Activated naive CD4-positive, alpha-beta T cell treated with anti-CD3 and anti-CD28 coated beads for 36 hours (primary cell): Measurements from ENCODE around the gene DLL4. TPM values are rescaled to one million over a fixed set of nuclear protein-coding genes. Genes with fewer than 3 reads are reported as not detected.

ENCODE experiments used
- CTCF ChIA-PET: fragments of 350-600 bp; sonication (Branson Sonifier 250); formaldehyde crosslinking; loops from one replicate; lab custom pipeline; 2021; ENCODE audit warnings: antibody characterized with exemption; lab: Charles Lee
- DNase-seq: peaks from one replicate; pipeline ENCODE4 v3.0.0-alpha.2; 2020
- H3K27ac Mint-ChIP-seq: one replicate; pipeline ENCODE4 v1.8.0; 2021; ENCODE audit warnings: mild to moderate bottlenecking, mixed read lengths
- H3K27me3 Mint-ChIP-seq: one replicate; pipeline ENCODE4 v1.8.0; 2021; ENCODE audit warnings: low read depth, mixed read lengths
- H3K36me3 Mint-ChIP-seq: one replicate; pipeline ENCODE4 v1.8.0; 2021; ENCODE audit warnings: low read depth, mixed read lengths
- H3K4me1 Mint-ChIP-seq: one replicate; pipeline ENCODE4 v1.8.0; 2021; ENCODE audit warnings: low read depth, mixed read lengths
- H3K4me3 Mint-ChIP-seq: one replicate; pipeline ENCODE4 v1.8.0; 2021; ENCODE audit warnings: mild to moderate bottlenecking, moderate library complexity, mixed read lengths
- H3K9me3 Mint-ChIP-seq: one replicate; pipeline ENCODE4 v1.8.0; 2021; ENCODE audit warnings: mixed read lengths
- intact Hi-C: fragments of 100-400 bp; cut with micrococcal nuclease; formaldehyde crosslinking; loops from one replicate; pipeline ENCODE4 v1.15.1; 2023
- total RNA-seq, 2 experiments: library from RNA; stranded (reverse); gene quantifications; one replicate each; pipeline ENCODE4 v1.2.3, GENCODE V29; 2021

DLL4 gene
- total RNA-seq, 2 experiments from 2014 or later, result 0.14 TPM; not detected in 1

DNA sequence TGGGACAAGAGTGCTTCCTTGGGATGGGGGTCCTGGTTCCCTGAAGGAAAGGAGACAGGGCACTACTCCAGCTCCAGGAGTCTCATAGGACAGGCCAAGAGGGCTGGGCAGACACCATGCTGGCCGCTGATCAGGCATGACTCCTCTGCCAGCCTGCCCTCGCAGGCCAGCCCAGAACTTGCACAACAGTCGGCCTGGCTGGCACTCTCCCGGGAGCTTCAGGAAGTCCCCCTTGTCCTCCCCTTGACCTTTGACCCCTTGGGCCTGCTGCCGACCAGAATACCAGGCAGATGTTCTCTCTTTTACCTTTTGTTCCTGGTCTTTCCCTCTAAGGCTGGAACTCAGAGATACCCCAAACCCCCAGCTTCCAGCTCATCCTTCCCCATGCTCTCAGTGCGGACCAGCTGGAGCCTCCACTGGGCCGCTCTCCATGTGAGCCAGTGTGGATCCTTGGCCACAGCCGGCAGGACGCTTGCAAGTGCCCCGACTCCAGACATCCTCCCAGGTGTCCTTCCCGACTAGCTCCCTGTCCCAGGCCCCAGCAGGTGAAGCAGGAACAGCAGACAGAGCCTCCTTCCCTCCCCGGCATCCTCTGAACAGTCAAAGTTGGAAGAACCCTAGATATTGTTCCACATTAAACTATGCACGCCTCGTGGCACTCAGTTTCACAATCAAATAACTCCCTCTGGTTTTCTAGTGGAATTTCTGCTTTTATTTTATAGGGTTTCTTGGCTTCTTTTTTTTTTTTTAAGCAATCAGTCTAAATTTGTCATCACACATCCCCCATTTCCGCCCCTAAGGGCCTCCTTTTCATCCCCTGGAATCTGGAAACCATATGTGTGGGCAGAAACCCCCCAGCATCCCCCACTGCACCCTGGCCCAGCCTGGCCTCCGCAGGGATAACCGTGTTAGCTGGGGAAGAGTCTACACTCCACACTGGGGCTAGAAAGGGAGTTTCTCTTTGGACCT, 19.2 kb upstream of the DLL4 start:
- H3K27me3 Mint-ChIP-seq, result no peaks in the 10 kb centered on the region
- intact Hi-C loops, result loop anchor here (5.0 kb wide), 1 partner anchor 372 kb away; no protein-coding TSS in a partner anchor

DNA sequence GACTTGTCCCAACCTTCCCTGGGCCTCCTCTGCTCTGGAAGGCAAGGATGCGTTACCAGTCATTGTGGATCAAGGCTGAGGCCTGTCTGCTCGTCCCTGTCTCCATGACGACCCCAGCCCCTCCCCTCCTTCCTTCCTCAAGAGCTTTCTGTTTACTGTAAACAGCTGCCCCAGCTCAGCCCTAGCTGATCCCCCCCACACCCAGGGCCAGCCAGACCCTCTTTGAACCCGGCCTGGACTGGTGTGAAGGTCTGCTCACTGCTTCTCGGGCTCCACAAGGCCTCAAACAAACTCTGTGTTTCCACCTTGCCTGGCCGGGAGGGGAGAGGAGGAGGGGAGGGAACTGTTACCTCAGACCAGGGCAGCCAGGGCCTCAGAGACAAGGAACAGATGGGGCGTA, 18.0 kb upstream of the DLL4 start:
- no peak for DNase-seq
- no peaks in the 10 kb centered on the region for H3K36me3 Mint-ChIP-seq
- CTCF ChIA-PET, result interaction anchor here (1.4 kb wide), 1 partner anchor 111 kb away, joined by 3 read pairs; no protein-coding TSS in a partner anchor
- no peaks in the 10 kb centered on the region for H3K27me3 Mint-ChIP-seq
- H3K4me1 Mint-ChIP-seq, result peaks cover 9% of the 10 kb centered on the region
- intact Hi-C loops, result no loop called here
- H3K4me3 Mint-ChIP-seq, result no peak overlapping the region
- H3K9me3 Mint-ChIP-seq, result no peaks in the 10 kb centered on the region
- H3K27ac Mint-ChIP-seq, result no peak overlapping the region

More for the DNA sequence above, 19.2 kb upstream of the DLL4 start:
- Mint-ChIP-seq H3K27ac (no peak overlapping the region), H3K9me3 (no peaks in the 10 kb centered on the region), H3K4me3 (no peak overlapping the region), H3K4me1 (peaks cover 9% of the 10 kb centered on the region), H3K36me3 (no peaks in the 10 kb centered on the region)
- CTCF ChIA-PET, result interaction anchor here (0.6 to 5.2 kb wide), 3 partner anchors 20 to 126 kb away, joined by 3 to 34 read pairs (median 6); partner anchors contain the start of gene DLL4
- DNase-seq, result no peak

DNA sequence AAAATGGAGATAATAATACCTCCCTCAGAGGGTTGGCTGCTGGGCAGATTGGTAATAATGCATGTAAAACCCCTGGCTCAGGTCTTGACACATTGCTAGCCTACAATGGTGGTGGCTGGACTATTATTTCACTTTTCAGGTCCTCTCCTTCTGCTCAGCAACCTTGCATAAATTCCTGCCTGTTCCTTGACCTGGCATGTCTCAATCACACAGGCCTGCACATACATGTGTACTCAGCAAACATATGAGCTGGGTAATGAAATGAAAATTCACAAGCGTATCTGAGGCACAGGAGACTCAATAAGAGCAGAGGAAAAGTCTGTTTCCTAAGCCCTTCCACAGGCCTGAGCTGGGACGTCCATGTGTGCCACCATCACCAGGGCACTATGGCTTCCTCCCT, 17.4 kb upstream of the DLL4 start:
- Mint-ChIP-seq H3K9me3 (no peaks in the 10 kb centered on the region), H3K27me3 (no peaks in the 10 kb centered on the region), H3K36me3 (no peaks in the 10 kb centered on the region), H3K4me3 (no peak overlapping the region), H3K4me1 (peaks cover 9% of the 10 kb centered on the region), H3K27ac (no peak overlapping the region)
- intact Hi-C loops, result no loop called here
- DNase-seq, result no peak
- CTCF ChIA-PET, result interaction anchor here (0.6 to 1.4 kb wide), 4 partner anchors 19 to 389 kb away, joined by 3 to 4 read pairs (median 3); no protein-coding TSS in a partner anchor

DNA sequence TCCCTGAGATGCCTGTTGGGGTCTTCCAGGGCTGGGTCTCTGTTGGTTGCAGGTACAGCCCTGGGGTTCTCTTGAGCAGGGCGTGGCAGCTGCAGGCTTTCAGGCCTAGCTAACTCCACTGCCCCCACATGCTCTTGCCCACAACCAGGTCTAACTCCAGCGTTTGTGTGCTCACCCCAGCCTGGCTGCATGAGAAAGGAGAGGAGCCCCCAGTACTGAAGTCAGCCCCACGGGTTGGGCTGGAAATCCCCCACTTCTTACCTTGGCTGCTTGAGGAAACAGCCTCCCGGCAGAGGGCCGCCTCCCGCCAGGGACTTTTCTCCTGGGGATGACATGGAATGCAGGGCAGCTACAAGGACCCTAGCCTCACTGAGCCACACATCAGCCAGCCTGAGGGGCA, 16.7 kb upstream of the DLL4 start:
- Mint-ChIP-seq H3K27ac (no peak overlapping the region), H3K4me1 (peaks cover 5% of the 10 kb centered on the region), H3K4me3 (no peak overlapping the region), H3K9me3 (no peaks in the 10 kb centered on the region), H3K27me3 (no peaks in the 10 kb centered on the region), H3K36me3 (no peaks in the 10 kb centered on the region)
- CTCF ChIA-PET, result interaction anchor here (1.4 kb wide), 2 partner anchors 18 to 110 kb away, joined by 3 read pairs; no protein-coding TSS in a partner anchor
- no peak for DNase-seq
- intact Hi-C loops, result no loop called here

DNA sequence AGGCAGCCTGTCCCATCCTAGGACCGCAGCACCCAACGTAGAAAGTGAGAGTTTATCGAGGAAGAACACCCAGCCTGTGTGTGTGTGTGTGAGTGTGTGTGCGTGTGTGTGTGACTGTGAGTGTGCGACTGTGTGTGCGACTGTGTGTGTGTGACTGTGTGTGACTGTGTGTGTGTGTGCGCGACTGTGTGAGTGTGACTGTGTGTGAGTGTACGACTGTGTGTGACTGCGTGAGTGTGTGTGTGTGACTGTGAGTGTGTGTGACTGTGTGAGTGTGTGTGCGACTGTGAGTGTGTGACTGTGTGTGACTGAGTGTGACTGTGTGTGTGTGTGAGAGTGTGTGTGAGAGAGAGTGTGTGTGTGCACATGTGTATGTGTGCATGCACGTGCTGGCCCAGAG, 15.1 kb upstream of the DLL4 start:
- Mint-ChIP-seq H3K4me3 (no peak overlapping the region), H3K4me1 (no peaks in the 10 kb centered on the region), H3K27ac (no peak overlapping the region), H3K27me3 (no peaks in the 10 kb centered on the region), H3K36me3 (no peaks in the 10 kb centered on the region), H3K9me3 (no peaks in the 10 kb centered on the region)
- intact Hi-C loops, result no loop called here
- CTCF ChIA-PET, result interaction anchor here (1.0 kb wide), 1 partner anchor 28 kb away, joined by 3 read pairs; no protein-coding TSS in a partner anchor
- no peak for DNase-seq

DNA sequence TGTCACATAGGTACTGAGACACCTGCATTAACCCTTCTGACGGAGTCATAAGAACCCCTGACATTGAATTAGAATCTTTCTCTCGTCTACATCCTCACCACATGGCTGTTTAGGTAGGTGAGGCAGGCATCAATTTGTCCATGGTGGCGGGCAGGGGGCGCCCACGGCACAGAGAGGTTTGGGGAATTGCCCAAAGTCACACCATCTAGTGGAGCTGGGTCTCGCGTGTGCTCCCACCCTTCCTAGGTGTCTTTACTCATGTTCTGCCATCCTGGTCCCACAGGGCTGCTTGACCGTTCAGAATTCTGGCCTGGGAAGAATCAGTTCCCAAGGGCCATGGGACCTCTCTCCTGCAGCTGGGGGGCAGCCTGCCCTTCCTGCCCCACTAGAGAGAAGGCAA, 14.7 kb upstream of the DLL4 start:
- Mint-ChIP-seq H3K36me3 (no peaks in the 10 kb centered on the region), H3K27ac (no peak overlapping the region), H3K4me3 (no peak overlapping the region), H3K27me3 (no peaks in the 10 kb centered on the region), H3K4me1 (no peaks in the 10 kb centered on the region), H3K9me3 (no peaks in the 10 kb centered on the region)
- CTCF ChIA-PET, result interaction anchor here (0.5 to 1.0 kb wide), 3 partner anchors 10 to 270 kb away, joined by 3 read pairs; no protein-coding TSS in a partner anchor
- DNase-seq, result no peak
- intact Hi-C loops, result no loop called here

DNA sequence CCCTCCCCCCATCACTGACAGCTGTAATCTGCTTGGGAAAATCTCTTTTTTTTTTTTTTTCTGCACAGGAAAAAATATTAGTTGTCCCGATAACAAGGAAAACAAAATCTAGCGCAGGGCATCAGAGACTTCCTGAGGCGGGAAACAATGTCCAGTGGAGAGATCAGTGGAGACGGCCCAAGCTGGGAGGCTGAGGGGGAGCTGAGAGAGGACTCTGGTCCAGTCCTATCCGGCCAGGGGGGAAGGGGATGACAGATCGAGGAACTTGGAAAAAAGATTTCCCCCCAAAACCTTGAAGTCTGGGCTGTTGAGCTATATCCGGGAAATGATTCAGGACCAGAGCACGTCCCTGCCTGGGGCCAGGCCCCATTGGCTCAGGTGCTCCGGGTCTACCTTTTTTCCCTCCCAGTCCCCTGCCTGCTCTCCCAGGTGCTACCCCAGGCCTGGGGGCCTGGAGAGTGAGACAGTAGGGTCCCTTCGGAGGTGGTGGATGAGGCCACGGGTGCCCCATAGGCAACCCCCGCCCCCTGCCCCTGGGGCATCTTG, 14.0 kb upstream of the DLL4 start:
- no peak for DNase-seq
- Mint-ChIP-seq H3K4me3 (no peak overlapping the region), H3K9me3 (no peaks in the 10 kb centered on the region), H3K4me1 (no peaks in the 10 kb centered on the region), H3K27ac (no peak overlapping the region), H3K36me3 (no peaks in the 10 kb centered on the region), H3K27me3 (no peaks in the 10 kb centered on the region)
- intact Hi-C loops, result no loop called here
- CTCF ChIA-PET, result interaction anchor here (0.5 to 1.6 kb wide), 8 partner anchors 10 to 408 kb away, joined by 3 to 6 read pairs (median 3); no protein-coding TSS in a partner anchor

DNA sequence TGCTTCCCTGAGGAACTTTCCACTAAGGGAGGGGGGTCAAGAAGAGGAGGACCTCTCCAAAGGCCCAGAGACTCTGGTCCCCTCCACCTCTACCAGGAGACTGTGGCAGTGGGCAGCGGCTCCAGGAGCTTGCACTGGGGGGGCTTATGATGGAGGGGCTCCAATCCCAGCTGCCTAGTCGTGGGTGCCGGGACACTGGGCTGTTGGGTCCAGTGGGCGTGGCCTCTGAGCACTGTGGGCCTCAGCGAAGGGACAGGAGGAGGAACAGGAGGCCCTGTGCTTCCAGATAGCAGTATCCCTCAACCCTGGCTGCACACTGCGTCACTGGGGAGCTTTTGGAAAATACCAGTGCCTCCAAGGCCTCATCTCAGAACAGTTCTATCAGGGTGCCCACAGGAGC, 13.5 kb upstream of the DLL4 start:
- Mint-ChIP-seq H3K27ac (no peak overlapping the region), H3K4me3 (no peak overlapping the region), H3K36me3 (no peaks in the 10 kb centered on the region), H3K27me3 (no peaks in the 10 kb centered on the region), H3K4me1 (no peaks in the 10 kb centered on the region), H3K9me3 (no peaks in the 10 kb centered on the region)
- CTCF ChIA-PET, result interaction anchor here (0.6 to 2.5 kb wide), 5 partner anchors 9 to 227 kb away, joined by 3 to 13 read pairs (median 4); no protein-coding TSS in a partner anchor
- intact Hi-C loops, result no loop called here
- DNase-seq, result no peak

DNA sequence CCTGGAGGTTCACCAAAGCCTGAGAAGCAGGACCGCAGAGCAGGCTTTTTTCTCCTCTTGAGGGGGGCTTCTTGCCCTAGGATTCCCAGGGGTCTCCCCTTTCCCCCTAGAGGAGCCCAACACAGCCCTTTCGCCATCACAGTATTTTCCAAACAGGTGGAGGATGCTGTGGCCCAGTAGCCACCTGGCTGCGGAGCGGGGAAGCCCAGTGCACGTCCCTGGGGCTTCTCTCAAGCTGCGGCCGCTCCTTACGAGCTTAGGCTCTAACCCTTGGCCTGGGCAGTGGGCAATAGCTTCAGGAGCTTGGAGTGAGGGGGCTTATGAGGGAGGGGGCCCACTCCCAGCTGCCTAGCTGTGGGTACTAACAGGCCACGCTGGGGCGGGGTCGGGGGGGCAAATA, 11.6 kb upstream of the DLL4 start:
- no peaks in the 10 kb centered on the region for H3K27me3 Mint-ChIP-seq
- H3K36me3 Mint-ChIP-seq, result no peaks in the 10 kb centered on the region
- intact Hi-C loops, result no loop called here
- H3K4me3 Mint-ChIP-seq, result no peak overlapping the region
- no peaks in the 10 kb centered on the region for H3K4me1 Mint-ChIP-seq
- H3K9me3 Mint-ChIP-seq, result no peaks in the 10 kb centered on the region
- CTCF ChIA-PET, result interaction anchor here (0.6 to 2.5 kb wide), 4 partner anchors 11 to 25 kb away, joined by 3 to 13 read pairs (median 4); no protein-coding TSS in a partner anchor
- DNase-seq, result no peak
- H3K27ac Mint-ChIP-seq, result no peak overlapping the region

DNA sequence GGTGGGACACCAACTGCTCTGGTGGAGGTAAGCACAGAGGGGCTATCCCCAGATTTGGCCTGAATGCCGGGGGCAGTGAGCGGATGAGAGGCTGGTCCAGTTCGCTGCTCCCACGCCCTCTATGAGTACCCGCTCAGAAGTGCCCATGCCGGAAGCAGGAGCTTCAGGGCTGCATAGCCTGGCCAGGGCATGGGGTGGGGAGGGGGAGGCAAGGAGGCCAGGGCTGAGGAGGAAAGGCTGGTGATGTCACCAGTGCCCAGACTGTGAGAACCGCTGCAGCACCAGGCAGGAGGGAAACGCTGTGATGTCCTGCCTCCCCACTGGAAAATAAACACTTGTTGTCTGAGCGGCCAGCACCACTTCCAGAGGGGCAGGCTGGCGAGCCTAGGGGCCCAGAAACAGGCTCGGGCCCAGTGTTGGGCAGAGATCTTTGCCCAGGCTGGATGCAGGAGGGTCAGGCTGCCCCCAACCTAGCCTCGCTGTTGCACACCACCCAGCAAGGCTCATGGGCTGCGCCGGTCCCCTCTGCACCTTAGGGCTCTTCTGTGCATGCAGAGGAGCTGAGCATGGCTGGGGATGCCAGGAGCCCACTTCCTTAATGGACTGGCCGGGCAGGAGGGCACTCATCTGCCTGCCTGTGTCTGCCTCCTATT, 10.9 kb upstream of the DLL4 start:
- Mint-ChIP-seq H3K9me3 (no peaks in the 10 kb centered on the region), H3K4me3 (no peak overlapping the region), H3K27ac (no peak overlapping the region), H3K4me1 (no peaks in the 10 kb centered on the region), H3K27me3 (no peaks in the 10 kb centered on the region), H3K36me3 (no peaks in the 10 kb centered on the region)
- CTCF ChIA-PET, result interaction anchor here (0.6 to 2.5 kb wide), 5 partner anchors 11 to 24 kb away, joined by 3 to 13 read pairs (median 4); no protein-coding TSS in a partner anchor
- intact Hi-C loops, result no loop called here
- no peak for DNase-seq

DNA sequence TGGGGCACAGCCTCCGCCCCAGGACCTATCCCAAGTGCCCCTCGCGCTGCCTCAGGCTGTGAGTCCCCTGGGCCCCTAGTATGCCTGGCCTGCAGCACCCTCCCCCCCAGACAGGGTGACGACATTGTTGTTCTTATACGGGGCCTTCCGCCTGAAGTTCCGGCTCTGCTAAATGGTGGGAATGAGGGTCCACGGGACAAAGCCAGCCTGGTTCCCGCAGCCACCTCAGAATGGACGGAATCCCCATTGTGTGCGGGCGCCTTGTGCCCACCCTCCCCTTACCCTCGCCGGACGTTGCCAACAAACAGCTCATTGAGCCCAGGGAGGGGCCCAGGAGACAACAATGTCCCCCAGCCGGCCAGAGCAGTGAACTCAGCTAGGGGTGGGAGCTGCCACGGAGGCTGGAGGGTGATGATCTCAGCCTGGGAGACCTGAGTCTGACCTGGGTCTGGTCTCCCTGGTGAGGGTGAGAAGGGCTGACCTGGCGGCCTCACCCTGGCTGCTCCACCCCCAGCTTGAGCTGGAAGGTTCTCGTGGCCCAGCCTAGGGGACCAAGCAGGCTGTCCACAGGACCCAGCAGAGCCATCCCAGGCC, 10.2 kb upstream of the DLL4 start:
- no peaks in the 10 kb centered on the region for H3K27me3 Mint-ChIP-seq
- intact Hi-C loops, result no loop called here

More for the DNA sequence above, 10.2 kb upstream of the DLL4 start:
- Mint-ChIP-seq H3K4me1 (no peaks in the 10 kb centered on the region), H3K9me3 (no peaks in the 10 kb centered on the region), H3K4me3 (no peak overlapping the region), H3K27ac (no peak overlapping the region), H3K36me3 (no peaks in the 10 kb centered on the region)
- CTCF ChIA-PET, result interaction anchor here (1.8 kb wide), 1 partner anchor 12 kb away, joined by 4 read pairs; no protein-coding TSS in a partner anchor
- DNase-seq, result no peak
